ENCODE data around the gene ANKAR.

GRCh38 chr2:189660803-189661147 is 13.7 kb upstream of the ANKAR start:
- TF ChIP-seq CTCF (IDR thresholded peaks at IDR 0.05) = no peak
- TF ChIP-seq POLR2AphosphoS5 (IDR thresholded peaks at IDR 0.05) = no peak
- TF ChIP-seq POLR2A (IDR thresholded peaks at IDR 0.05) = no peak
- no peak for TF ChIP-seq EP300 (IDR thresholded peaks at IDR 0.05)

Data from stomach (tissue), 4 donors.